Right atrium auricular region (tissue), 2 donors: ENCODE results near the gene KRT72. TPM values are rescaled to one million over a fixed set of nuclear protein-coding genes. Genes with fewer than 3 reads are reported as not detected.

Experiments used
- DNase-seq: peaks from one replicate; pipeline ENCODE4 v3.0.0-alpha.2; 2019; ENCODE audit warnings: low spot score
- H3K27ac ChIP-seq, 2 donors: fragments of 200-600 bp; sonication (generic); 1 replicate in 1 of 2; 2 replicates in 1 of 2; pipeline ENCODE4 v1.5.1; 2016 to 2019
- H3K27me3 ChIP-seq, 2 donors: fragments of 200-600 bp; sonication (generic); one replicate each; pipeline versions ENCODE4 v1.5.1 to v1.6.0; 2017 to 2019
- H3K36me3 ChIP-seq: fragments of 200-600 bp; sonication (generic); one replicate; pipeline ENCODE4 v1.5.1; 2016
- H3K4me1 ChIP-seq, 2 donors: fragments of 200-600 bp; sonication (generic); one replicate each; pipeline versions ENCODE4 v1.5.1 to v1.6.0; 2017 to 2019
- H3K4me3 ChIP-seq, 2 donors: fragments of 200-600 bp; sonication (generic); 1 replicate in 1 of 2; 2 replicates in 1 of 2; pipeline ENCODE4 v1.5.1; 2017 to 2019; ENCODE audit warnings: mild to moderate bottlenecking in 1 of 2, moderate library complexity in 1 of 2
- H3K9me3 ChIP-seq, 2 donors: fragments of 200-600 bp; sonication (generic); one replicate each; pipeline ENCODE4 v1.5.1; 2019
- total RNA-seq, 2 donors: library from RNA; depleted of rRNA; stranded (reverse); fragments of >200 nt; gene quantifications; one replicate each; pipeline ENCODE4 v1.1.0, GENCODE V29; 2016
- TF ChIP-seq, protein P1 (sequence below), 2 donors: fragments of 200-600 bp; sonication (generic); IDR thresholded peaks; one replicate each; pipeline ENCODE4 v1.5.1; 2019; ENCODE audit warnings: antibody characterized with exemption in 2 of 2

The KRT72 gene
- total RNA-seq, 2 donors from 2014 or later: not detected

DNA sequence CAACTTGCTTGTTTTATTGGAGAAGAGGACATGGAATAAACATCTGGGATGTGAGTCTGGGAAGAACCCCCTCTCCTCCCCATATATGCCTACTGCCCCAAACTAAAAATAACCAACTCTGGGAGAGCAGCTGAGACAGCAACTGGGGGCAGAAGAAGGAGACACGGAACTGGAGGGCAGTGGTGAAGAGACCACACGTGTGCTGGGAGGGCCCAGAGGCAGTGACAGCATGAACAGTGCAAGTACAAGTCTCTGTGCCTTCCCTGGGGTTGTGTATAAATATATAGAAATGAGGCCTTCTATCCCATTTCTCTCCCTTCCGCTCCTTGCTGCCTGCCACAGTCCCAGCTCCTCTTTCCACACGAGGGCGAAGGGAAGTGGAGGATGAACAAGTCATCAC is 21.1 kb upstream of the KRT72 start:
- DNase-seq: no peak
- TF ChIP-seq, protein P1, sequence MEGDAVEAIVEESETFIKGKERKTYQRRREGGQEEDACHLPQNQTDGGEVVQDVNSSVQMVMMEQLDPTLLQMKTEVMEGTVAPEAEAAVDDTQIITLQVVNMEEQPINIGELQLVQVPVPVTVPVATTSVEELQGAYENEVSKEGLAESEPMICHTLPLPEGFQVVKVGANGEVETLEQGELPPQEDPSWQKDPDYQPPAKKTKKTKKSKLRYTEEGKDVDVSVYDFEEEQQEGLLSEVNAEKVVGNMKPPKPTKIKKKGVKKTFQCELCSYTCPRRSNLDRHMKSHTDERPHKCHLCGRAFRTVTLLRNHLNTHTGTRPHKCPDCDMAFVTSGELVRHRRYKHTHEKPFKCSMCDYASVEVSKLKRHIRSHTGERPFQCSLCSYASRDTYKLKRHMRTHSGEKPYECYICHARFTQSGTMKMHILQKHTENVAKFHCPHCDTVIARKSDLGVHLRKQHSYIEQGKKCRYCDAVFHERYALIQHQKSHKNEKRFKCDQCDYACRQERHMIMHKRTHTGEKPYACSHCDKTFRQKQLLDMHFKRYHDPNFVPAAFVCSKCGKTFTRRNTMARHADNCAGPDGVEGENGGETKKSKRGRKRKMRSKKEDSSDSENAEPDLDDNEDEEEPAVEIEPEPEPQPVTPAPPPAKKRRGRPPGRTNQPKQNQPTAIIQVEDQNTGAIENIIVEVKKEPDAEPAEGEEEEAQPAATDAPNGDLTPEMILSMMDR (IDR thresholded peaks at IDR 0.05): no peak
- no peak overlapping the region for H3K27ac ChIP-seq

GRCh38 chr12:52618866-52619265 is 17.6 kb upstream of the KRT72 start:
- H3K27me3 ChIP-seq: no peaks in the 10 kb centered on the region
- no peak overlapping the region for H3K27ac ChIP-seq
- no peaks in the 10 kb centered on the region for H3K36me3 ChIP-seq
- TF ChIP-seq, protein P1 (IDR thresholded peaks at IDR 0.05): no peak
- DNase-seq: peak; percentile 11
- no peaks in the 10 kb centered on the region for H3K4me1 ChIP-seq
- H3K9me3 ChIP-seq: peaks cover 0 to 5% of the 10 kb centered on the region in 2 donors
- H3K4me3 ChIP-seq: no peak overlapping the region

More for the DNA sequence above, 21.1 kb upstream of the KRT72 start:
- no peaks in the 10 kb centered on the region for H3K4me1 ChIP-seq
- peaks cover 0 to 10% of the 10 kb centered on the region in 2 donors for H3K9me3 ChIP-seq
- no peaks in the 10 kb centered on the region for H3K27me3 ChIP-seq
- no peaks in the 10 kb centered on the region for H3K36me3 ChIP-seq
- H3K4me3 ChIP-seq: no peak overlapping the region

DNA sequence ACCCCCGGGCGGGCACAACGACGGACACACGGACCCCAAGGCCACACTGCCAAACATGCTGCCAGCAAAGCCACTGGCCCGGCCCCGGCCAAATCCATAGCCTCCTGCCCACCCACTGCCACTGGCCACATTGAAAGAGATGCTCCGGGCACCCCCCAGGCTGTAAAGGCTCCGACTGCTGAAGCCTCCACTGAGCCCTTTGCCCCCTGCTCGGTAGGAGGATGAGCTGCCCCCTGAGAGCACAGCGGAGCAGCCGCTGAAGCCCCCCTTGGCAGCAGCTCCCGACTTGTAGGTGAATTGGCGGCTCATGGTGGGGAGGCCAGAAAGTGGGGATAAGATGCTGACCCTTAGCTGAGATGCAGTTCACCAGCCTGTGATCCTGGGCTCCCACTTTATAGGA is 17.0 kb upstream of the KRT72 start, which contains the start of gene KRT73:
TSS of gene KRT73 (minus strand) at position 344 of the 400 bp plus-strand sequence. CDS start at position 309, 35 bp downstream.
- TF ChIP-seq, protein P1 (IDR thresholded peaks at IDR 0.05): no peak

GRCh38 chr12:52617403-52617785 is 16.1 kb upstream of the KRT72 start:
- Histone ChIP-seq H3K4me1 (no peaks in the 10 kb centered on the region), H3K27me3 (no peaks in the 10 kb centered on the region), H3K36me3 (no peaks in the 10 kb centered on the region), H3K4me3 (no peak overlapping the region), H3K27ac (no peak overlapping the region), H3K9me3 (no peaks in the 10 kb centered on the region)
- TF ChIP-seq, protein P1 (IDR thresholded peaks at IDR 0.05): no peak
- DNase-seq: peak; percentile 43

More for the DNA sequence above, 17.0 kb upstream of the KRT72 start, which contains the start of gene KRT73:
- DNase-seq: peak; percentile 40
- H3K27ac ChIP-seq: no peak within 1 kb of the TSS
- H3K4me1 ChIP-seq: no peaks in the 10 kb centered on the region
- H3K9me3 ChIP-seq: no peaks in the 10 kb centered on the region
- H3K27me3 ChIP-seq: no peaks in the 10 kb centered on the region
- H3K36me3 ChIP-seq: no peaks in the 10 kb centered on the region
- H3K4me3 ChIP-seq: no peak within 1 kb of the TSS

DNA sequence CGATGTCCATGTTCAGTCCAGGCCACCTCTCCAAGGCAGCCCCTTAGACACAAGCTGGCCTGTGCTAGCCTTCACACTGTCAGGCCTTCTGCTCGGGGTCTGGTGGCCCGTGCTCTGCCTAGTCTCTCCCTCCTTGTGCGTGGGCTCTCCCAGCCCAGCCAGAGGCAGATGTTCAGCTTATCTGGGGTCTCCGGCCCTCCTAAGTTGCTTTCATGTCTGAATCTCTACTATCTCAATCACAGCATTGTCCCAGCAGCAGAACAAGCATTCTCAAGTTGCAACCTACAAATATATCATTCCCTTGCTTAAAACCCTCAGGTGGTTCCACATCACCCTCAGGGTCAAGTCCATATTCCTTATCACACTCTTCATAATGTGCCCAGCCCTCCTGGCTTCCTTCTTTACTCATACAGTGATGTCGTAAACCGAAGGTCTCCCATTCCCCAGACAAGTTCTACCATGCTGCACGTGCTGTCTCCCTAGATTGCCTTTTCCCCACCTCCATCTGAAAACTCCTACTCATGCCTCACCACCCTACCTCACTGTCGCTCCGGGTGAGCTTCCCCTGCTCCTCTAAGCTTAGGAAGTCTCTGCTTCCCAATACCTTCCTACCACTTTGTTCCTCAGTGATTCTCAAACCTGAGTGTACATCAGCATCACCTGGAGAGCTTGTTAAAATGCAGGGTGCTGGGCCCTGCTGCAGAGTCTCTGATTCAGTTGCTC is 15.6 kb upstream of the KRT72 start:
- no peaks in the 10 kb centered on the region for H3K36me3 ChIP-seq
- TF ChIP-seq, protein P1 (IDR thresholded peaks at IDR 0.05): no peak
- H3K9me3 ChIP-seq: no peaks in the 10 kb centered on the region
- H3K4me3 ChIP-seq: no peak overlapping the region
- no peak overlapping the region for H3K27ac ChIP-seq
- peak; percentile 21 for DNase-seq
- H3K4me1 ChIP-seq: no peaks in the 10 kb centered on the region
- H3K27me3 ChIP-seq: no peaks in the 10 kb centered on the region
